GM12865 (cell line): Measurements from ENCODE around the gene SETD6.
"Not testable (repeated sequence)": the region's sequence is repeated elsewhere in the genome, so short reads cannot be mapped to it uniquely, and the experiment has no call there.

Source experiments
- DNase-seq: peaks from one replicate; pipeline ENCODE4 v3.0.0; 2010; ENCODE audit warnings: low read depth
- H3K4me3 ChIP-seq: 2 replicates; pipeline ENCODE4 v1.5.1; 2011; ENCODE audit warnings: mild to moderate bottlenecking, low read depth, low read length, control low read depth
- TF ChIP-seq, protein P1 (sequence below): IDR thresholded peaks from 2 replicates; pipeline ENCODE4 v1.5.1; 2011; ENCODE audit warnings: low read length, control low read depth, low read depth, inconsistent platforms; ENCODE audit not compliant: insufficient read depth; ENCODE audit errors: missing control alignments

Gene SETD6

DNA sequence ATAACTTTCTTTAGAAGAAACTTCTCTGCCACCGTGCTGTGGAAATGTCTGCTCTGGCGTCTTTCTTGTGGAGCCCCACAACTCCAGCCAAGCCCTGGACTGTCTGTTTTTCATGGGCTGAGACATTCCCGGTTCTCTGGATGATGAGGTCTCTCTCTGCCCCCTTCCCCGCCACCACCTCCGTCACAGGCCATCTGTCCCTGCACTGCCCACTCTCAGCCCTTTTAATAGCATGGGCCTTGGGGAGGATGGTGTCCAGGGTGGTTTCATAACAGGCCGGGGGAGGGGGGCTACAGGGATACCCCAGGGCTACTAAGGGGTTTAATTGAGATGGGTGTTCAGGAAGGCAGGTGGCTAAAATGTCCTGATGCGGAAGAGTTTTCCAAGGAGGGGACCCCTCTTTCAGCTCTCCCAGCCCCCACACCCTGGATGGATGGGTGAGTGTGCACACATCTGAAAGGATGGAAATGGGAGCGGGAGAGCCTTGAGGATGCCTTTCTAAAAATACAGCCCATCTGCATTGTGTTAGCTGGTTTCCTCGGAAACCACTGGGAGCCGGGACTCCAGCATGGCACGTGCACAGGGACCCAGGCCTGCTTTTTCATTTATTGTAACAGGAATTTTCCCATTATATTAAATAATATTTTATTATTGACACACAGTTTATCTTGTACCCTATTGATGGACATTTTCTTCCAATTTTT lies 30.0 kb upstream of the SETD6 start:
- no peak overlapping the region for H3K4me3 ChIP-seq
- TF ChIP-seq, protein P1, sequence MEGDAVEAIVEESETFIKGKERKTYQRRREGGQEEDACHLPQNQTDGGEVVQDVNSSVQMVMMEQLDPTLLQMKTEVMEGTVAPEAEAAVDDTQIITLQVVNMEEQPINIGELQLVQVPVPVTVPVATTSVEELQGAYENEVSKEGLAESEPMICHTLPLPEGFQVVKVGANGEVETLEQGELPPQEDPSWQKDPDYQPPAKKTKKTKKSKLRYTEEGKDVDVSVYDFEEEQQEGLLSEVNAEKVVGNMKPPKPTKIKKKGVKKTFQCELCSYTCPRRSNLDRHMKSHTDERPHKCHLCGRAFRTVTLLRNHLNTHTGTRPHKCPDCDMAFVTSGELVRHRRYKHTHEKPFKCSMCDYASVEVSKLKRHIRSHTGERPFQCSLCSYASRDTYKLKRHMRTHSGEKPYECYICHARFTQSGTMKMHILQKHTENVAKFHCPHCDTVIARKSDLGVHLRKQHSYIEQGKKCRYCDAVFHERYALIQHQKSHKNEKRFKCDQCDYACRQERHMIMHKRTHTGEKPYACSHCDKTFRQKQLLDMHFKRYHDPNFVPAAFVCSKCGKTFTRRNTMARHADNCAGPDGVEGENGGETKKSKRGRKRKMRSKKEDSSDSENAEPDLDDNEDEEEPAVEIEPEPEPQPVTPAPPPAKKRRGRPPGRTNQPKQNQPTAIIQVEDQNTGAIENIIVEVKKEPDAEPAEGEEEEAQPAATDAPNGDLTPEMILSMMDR = no peak
- no peak for DNase-seq

DNA sequence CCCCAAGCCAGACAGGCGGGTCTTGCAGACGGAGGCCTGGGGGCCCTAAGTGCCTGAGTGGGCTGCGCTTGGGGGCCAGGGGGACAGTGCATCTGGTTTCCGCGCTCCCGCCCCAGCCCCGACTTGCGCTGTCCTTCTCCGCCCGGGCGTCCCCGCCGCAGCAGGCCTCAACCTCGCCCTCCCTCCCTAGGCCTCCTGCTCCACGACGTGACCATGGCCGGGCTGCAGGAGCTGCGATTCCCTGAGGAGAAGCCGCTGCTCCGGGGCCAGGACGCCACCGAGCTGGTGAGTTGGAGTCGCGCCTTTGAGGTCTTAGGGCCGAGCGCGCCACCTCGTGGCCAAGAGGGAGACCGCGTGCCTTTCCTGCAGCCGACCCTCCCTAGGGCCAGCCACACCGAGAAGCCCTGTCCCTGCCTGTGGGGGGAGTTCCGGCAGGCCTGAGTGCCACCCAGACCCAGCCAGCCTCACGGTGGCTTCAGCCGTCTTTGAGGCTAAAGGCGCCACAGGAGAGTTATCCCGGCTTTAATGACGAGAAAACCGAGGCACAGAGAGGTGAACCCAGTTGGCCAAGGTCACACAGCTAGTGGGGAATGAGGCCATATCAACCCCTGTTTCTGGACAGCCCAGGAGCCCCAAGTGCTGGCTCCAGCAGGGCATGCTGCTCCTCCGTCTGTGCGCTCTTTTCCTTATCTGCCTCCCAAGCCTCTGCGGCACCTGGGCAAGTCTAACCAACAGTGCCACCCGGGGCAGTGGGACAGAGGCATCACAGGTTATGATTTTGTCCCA lies 27.6 kb upstream of the SETD6 start:
- no peak overlapping the region for H3K4me3 ChIP-seq
- TF ChIP-seq, protein P1 = peak; percentile 89
- peak; percentile 80 for DNase-seq

DNA sequence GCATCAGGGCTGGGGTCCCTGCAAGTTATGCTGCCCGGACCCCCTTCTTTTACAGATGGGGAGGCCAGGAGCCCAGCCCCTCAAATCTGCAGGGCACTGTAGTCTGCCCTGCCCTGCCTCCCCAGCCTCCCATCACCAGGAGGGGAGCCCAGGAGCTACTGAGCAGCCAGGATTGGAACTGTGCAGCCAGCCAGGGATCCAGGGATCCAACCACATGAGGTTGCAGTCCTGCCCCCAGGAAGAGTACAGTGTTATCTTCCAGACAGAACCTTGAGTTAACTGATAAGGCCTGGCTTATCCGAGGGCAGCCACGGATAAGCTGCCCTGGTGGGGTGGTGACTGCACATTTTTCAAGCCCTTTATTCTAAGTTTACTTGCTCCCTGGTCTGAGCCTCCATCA lies 26.8 kb upstream of the SETD6 start:
- no peak overlapping the region for H3K4me3 ChIP-seq
- TF ChIP-seq, protein P1 = no peak
- no peak for DNase-seq

DNA sequence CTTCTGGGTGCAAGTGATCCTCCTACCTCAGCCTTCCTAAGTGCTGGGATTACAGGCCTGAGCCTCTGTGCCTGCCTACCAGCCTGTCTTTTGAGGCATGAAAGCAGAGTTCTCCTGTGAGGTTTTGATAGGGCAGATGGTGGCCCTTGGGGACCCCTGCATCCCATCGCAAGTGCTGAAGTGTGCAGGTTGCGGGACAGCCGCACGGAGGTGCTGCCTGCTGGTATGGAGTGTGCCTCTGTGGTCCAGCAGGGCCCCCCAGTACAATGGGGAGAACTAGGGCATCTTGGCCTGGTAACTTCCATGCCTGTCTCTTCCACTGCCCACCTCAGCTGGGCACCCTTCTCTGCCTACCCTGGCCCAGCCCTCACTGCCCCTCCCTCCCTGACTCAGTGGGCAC lies 25.3 kb upstream of the SETD6 start:
- TF ChIP-seq, protein P1 = no peak
- DNase-seq = no peak
- H3K4me3 ChIP-seq = no peak overlapping the region

DNA sequence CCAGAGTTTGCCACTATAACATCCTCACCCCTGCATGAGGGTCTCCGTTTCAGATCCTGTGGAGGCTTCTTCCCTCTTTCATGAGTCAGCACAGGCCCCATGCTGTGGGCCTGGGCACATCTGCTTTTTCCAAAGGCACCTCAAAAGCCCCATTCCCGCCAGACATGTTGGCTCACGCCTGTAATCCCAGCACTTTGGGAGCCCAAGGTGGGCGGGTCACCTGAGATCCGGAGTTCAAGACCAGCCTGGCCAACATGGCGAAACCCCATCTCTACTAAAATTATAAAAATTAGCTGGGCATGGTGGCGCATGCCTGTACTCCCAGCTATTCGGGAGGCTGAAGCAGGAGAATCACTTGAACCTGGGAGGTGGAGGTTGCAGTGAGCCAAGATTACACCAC lies 24.8 kb upstream of the SETD6 start:
- not testable (repeated sequence) for H3K4me3 ChIP-seq, DNase-seq

DNA sequence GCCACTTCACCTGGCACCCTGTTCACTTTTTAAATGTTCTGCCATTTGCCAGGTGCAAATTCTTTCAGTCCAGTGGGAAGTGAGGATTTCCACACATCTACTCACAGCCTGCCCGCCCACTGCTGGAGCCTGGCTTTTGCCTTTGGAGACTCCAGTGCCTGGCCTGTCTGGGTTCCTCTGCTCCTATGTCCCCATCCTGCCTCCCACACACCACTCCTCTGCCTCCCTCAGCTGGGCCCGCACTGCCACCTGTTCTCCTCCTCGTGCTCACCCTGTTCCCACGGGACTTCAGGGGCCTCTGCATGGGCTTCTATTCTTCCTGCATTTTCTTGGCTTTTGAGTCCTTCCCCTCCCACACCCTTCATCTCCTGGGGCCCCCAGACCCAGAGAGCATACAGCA lies 23.3 kb upstream of the SETD6 start:
- no peak for DNase-seq
- H3K4me3 ChIP-seq = no peak overlapping the region
- TF ChIP-seq, protein P1 = no peak

DNA sequence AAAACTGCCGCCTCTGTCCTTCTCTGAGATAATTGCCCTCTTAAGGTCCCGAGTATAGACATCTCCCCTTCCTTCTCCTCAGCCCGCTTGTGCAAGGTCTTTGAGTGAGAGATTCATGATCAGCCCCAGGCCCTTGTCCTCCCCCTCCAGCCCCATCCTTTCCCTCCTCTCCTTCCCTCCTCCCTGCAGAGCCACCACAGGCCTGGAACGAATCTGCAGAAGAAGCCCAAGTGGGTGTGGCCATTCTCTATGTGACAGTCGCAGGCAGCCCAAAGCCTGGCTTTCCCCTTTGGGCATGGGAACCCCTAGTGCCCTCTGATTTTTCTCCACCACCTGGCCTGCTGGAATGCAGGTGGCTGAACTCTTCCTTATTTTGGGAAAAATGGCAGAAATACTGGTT lies 22.6 kb upstream of the SETD6 start:
- TF ChIP-seq, protein P1 = no peak
- no peak overlapping the region for H3K4me3 ChIP-seq
- DNase-seq = no peak
